Liver (tissue), 3 donors: ENCODE measurements around the gene HTR3D.

Experiments
- FOXA1 ChIP-seq: IDR thresholded peaks from 2 replicates; pipeline ENCODE4 v1.6.1; 2016; ENCODE audit warnings: antibody characterized with exemption
- HNF4G ChIP-seq: IDR thresholded peaks from 2 replicates; pipeline ENCODE4 v1.6.1; 2016; ENCODE audit warnings: antibody characterized with exemption
- NR2F2 ChIP-seq: IDR thresholded peaks from 2 replicates; pipeline ENCODE4 v1.6.1; 2016; ENCODE audit warnings: antibody characterized with exemption
- RAD21 ChIP-seq, 2 donors: IDR thresholded peaks; 2 replicates each; pipeline ENCODE4 v1.6.1; 2016; ENCODE audit warnings: antibody characterized with exemption in 2 of 2, mild to moderate bottlenecking in 2 of 2
- TAF1 ChIP-seq: conservative IDR thresholded peaks from 2 replicates; pipeline ENCODE4 v1.6.1; 2016; ENCODE audit warnings: antibody characterized with exemption, mild to moderate bottlenecking
- YY1 ChIP-seq: IDR thresholded peaks from 2 replicates; pipeline ENCODE4 v1.6.1; 2016; ENCODE audit warnings: antibody characterized with exemption, mild to moderate bottlenecking
- TF ChIP-seq, protein P1 (sequence below): fragments of 150-350 bp; IDR thresholded peaks from 2 replicates; pipeline ENCODE4 v1.5.1; 2017; ENCODE audit warnings: improper control_type of control experiment, low read depth, low read length; ENCODE audit not compliant: missing input control
- donor health status: healthy.
- donor health status: healthy.

GRCh38 chr3:184017672-184018423 lies 13.7 kb upstream of the HTR3D start, which contains the start of gene ABCC5:
- TF ChIP-seq YY1 (peak; percentile 79), TAF1 (no peak), HNF4G (no peak), FOXA1 (no peak), RAD21 (IDR thresholded peaks at IDR 0.05) (no peak), NR2F2 (peak; percentile 53)
- TF ChIP-seq, protein P1, sequence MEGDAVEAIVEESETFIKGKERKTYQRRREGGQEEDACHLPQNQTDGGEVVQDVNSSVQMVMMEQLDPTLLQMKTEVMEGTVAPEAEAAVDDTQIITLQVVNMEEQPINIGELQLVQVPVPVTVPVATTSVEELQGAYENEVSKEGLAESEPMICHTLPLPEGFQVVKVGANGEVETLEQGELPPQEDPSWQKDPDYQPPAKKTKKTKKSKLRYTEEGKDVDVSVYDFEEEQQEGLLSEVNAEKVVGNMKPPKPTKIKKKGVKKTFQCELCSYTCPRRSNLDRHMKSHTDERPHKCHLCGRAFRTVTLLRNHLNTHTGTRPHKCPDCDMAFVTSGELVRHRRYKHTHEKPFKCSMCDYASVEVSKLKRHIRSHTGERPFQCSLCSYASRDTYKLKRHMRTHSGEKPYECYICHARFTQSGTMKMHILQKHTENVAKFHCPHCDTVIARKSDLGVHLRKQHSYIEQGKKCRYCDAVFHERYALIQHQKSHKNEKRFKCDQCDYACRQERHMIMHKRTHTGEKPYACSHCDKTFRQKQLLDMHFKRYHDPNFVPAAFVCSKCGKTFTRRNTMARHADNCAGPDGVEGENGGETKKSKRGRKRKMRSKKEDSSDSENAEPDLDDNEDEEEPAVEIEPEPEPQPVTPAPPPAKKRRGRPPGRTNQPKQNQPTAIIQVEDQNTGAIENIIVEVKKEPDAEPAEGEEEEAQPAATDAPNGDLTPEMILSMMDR = no peak
